ENCODE measurements around the gene KIF6.

KIF6 gene

DNA sequence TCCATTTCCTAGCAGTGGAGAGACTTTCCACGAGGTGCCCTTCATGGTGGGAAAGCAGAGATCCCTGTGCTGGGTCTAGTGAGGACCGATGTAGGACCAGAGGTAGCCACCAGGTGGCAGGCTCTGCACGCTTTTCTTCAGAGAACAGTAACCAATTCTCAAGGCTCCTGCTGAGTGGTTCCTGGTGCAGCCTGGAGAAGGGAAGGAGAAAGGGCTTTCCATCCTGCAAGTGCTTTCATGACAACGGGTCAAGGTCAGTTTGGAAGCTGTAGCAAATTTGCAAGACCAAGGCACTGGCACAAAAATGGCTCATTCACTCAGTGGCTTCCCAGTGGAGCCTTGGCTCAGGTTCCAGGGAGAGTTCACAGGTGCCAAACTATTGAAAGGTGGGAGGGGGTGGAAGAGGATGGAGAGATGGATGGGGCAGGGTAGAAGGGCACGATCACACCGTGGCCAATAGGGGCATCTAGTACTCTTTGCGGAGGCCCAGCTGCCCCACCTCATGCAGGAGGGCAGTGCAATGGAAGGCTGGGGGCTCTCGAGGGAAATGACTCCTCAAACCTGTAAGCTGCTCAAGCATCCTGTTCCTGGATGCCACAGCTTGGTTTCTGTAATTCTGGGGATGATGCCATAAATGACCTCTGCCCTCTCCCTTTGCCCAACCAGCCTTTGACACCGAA lies 377.2 kb downstream of the KIF6 start:
- no peak for DNase-seq (ENCODE audit: low read depth)

- no peak for DNase-seq (ENCODE audit: low read depth)
Measured at GRCh38 chr6:39347206-39347605, 378.0 kb downstream of the KIF6 start.

DNA sequence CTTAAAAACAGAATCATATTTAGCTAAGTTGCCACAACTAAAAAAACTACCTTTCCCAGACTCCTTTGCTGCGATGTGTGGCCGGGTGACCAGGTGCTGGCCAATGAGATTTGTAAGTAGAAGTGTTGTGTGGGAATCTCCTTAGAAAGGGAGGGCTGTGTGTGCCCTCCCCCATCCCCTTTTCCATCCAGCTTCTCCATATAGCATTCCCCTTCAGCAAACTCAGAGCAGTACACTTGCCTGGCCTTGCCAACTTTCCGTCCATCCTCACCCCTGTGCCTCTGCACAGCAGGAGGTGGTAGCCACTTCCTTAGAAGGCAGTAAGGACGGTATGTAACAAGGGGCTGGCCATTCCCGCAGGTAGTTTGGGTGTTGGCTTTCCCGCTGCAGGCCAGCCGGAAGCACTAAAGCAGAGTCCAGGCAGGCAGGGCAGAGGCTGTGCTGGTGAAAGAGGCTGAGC lies 380.4 kb downstream of the KIF6 start:
- DNase-seq (ENCODE audit: low read depth): no peak

GRCh38 chr6:39343396-39343870 lies 381.8 kb downstream of the KIF6 start:
- no peak for DNase-seq (ENCODE audit: low read depth)

GRCh38 chr6:39342692-39343395 lies 382.4 kb downstream of the KIF6 start:
- no peak for DNase-seq (ENCODE audit: low read depth)

- DNase-seq (ENCODE audit: low read depth): no peak
Measured at GRCh38 chr6:39341937-39342336, 383.3 kb downstream of the KIF6 start.

- DNase-seq (ENCODE audit: low read depth): no peak
Measured at GRCh38 chr6:39341352-39341751, 383.9 kb downstream of the KIF6 start.

DNA sequence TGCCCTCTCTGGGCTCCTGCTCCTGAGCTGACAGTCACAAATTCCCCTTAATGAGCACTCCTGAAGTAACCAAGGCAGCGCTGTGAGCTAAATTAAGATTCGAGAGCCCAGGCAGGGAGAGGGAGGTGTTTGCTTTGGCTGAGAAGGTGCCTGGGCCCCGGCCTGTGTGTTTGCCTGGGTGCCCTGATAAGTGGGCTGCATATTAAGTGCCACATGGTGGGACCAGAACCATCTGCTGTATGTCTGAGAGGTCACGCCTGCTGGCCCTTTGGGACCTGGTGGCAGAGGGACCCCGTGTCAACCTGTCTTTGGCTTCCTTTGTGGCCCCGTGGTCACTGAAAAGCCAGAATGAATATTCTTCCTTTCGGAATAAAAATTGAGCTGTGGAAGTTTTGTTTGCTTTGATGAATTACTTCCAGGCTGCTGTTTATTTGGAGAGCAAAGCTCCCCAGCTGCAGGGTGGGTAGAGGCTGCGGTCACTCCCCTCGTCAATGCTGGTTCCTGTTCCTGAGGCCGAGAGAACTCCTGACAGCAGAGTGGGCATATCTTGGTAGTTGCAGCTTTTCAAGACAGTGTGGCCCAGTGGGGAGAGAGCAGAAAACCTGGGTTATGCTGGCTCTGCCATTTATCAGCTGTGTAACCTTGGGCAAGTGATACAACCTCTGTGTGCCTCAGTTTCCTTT lies 385.2 kb downstream of the KIF6 start:
- DNase-seq (ENCODE audit: low read depth): peak; percentile 42

DNA sequence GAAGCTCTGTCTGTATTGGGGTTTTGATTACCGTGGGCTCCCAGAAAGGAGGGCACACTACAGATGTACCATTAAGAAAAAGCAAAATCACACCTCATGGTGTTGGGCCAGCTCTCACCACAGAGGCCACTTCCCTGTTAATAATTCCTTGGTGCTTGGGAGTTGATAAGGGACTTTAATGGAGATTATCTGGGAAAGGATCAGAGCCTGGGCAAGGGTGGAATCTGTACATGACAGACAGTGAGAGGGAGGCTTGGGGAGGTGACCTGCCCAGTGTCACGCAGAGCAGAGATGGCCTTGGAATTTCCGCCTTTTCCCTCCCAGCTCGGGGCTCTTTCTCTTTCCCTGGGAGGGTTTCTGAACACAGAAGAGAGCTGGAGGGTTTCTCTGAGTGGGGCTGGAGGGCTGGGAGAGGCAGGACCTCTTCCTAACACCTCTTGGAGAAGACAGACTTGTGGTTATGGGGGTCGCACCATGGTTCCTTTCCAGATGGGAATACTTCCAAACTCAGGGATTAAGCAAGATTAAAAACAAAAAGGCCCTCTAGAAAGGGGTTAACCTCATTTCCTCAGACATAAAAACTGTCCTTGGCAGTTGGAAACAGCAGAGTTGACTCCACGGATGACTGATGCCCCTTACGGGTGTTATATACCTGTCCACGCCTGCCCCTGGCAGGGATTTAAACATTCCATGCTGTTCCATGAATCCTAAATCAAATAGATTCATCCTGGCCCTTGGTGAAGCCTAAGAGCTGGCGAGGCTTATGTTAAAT lies 385.9 kb downstream of the KIF6 start:
- DNase-seq (ENCODE audit: low read depth): no peak

- no peak for DNase-seq (ENCODE audit: low read depth)
Measured at GRCh38 chr6:39338397-39338796, 386.8 kb downstream of the KIF6 start.

GRCh38 chr6:39335780-39336545 lies 389.2 kb downstream of the KIF6 start:
- DNase-seq (ENCODE audit: low read depth): peak; percentile 91

DNA sequence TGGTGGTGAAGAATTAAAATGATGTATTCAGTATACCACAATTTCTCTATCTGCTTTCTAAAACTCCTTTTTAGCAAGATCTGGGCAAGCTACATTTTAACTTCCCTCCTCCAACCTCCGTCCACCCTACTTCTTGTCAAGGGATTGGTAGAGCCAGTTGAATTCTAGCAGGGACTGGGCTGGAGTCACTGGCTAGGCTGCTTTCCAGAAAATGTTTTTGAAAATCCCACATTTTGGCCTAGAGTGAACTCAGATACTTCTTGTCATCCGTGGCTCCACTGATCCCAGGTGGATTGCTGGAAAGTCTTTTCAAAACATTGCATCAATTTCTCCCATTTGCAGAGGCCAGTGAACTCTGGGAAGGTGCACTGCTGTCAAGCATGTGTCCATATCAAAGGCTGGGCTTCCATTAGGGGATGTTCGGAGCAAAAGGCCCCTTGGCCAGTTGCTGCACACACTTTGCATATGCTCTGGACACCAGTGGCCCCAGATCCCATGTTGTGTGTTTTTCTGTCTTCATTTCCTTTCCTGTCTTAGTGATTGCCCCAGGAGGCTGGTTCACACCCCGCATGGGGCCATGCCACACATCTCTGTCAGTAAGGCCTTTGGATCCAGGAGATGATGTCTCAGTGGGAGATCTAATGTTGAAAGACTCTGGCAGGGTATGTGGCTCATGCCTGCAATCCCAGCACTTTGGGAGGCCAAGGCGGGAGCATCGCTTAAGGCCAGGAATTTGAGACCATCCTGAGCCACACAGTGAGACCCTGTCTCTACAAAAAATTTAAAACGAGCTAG lies 391.4 kb downstream of the KIF6 start:
- no peak for DNase-seq (ENCODE audit: low read depth)

DNA sequence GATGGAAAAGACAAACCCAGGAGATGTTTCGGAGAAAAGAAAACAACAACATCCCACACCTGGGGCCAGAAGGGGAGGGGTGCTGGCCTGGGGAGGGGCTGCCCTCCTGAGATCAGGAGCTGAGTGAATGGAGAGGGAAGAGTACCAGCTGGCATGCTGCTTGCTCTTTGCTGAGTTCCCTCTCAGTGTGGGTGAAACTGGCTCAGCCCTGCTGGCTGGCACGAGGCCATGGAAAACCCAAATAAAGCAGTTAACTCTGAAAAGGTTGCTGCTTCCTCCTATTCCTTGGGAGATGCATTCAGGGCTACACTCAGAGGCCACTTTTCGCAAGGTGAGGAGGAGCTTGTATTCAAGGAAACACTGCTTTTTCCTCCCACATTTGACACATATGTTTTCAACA lies 394.7 kb downstream of the KIF6 start:
- no peak for DNase-seq (ENCODE audit: low read depth)

- DNase-seq (ENCODE audit: low read depth): no peak
Measured at GRCh38 chr6:39330057-39330456, 395.2 kb downstream of the KIF6 start.

DNA sequence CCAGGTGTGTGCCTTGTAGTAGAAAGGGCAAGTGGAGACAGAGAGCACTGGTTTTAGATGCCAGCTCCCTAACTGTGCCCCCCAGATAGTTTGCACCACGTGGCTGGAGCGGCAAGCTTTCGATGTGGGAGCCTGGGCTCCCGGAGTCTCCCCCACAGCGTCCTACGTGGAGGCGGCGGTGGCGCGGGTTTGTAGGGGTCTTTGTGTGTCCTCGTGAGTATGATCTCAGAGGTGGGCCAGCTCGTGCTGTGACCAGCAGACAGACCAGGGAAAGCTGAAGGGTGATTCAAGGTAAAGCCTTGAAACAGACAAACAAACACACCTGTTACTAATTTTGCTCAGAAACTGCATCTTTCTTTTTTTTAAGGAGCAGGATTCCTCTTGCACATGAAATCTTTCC lies 397.1 kb downstream of the KIF6 start:
- no peak for DNase-seq (ENCODE audit: low read depth)

- DNase-seq (ENCODE audit: low read depth): no peak
Measured at GRCh38 chr6:39327507-39327906, 397.7 kb downstream of the KIF6 start.

GRCh38 chr6:39322306-39322850 lies 402.8 kb downstream of the KIF6 start, which contains the start of gene KCNK16:
Gene KCNK16 (minus strand): TSS chr6:39322702. CDS start chr6:39322540, 162 bp downstream.
- DNase-seq (ENCODE audit: low read depth): no peak

DNA sequence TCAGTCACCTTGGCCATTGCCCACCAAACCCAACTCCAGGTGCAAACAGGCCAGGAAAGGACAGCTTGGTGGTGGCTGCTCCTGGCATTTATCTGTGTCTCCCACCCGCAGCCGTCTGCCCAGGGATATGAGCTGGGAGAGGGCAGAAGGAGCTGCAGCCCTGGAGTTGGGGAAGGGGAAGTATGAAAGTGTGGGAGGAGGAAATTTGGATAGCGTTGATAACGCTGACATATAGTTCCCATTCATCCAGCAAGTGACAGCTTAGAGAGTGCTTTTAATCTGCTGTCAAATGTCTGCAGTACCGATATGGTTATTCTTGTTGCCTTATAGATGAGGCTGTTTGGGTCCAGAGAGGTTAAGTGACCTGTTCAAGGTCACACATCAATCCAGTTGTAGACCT lies 403.4 kb downstream of the KIF6 start:
- peak; percentile 68 for DNase-seq (ENCODE audit: low read depth)

DNA sequence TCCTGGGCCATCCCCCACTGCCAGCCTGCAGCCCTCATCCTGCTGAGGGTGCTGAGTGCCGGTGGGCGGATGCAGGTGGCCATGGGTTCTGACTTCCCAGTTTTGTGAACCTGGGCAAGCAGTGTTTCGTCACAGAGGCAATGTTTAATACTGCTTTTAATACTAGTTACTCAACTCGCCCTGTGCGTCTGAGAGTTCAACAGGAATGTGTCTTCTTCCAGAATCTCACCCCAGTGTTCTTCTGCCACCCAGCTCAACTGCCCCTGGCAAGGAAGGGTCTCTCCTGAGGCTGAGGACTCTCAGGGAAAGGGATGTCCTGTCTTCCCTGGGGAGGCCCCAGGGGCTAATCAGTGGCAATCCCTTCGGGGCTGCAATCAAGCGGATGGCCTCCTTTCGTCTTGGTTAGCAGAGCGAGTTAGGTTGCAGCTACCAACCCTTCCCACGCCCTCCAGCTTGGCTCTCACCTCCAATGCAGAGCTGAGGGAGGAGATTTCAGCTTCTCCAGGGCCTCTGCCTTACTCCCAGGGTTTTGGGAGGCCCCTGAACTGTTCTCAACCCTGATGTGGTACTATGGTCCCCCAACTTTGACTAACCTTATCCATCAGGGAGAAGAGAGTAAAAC lies 404.7 kb downstream of the KIF6 start:
- DNase-seq (ENCODE audit: low read depth): no peak
